HepG2 (cell line): ENCODE measurements around the gene ADGRG6. TPM values are rescaled to one million over a fixed set of nuclear protein-coding genes. Genes with fewer than 3 reads are reported as not detected.

Experiments used
- BORCS8-MEF2B ChIP-seq: sonication (generic); formaldehyde crosslinking; IDR thresholded peaks from 2 replicates; pipeline ENCODE4 v1.8.0; 2022; ENCODE audit warnings: mild to moderate bottlenecking, missing genetic modification reagents
- BRCA1 ChIP-seq: sonication (generic); formaldehyde crosslinking; IDR thresholded peaks from 2 replicates; pipeline ENCODE4 v1.4.0; 2020; ENCODE audit warnings: missing genetic modification reagents
- CHD2 ChIP-seq: IDR thresholded peaks from 2 replicates; pipeline ENCODE4 v1.6.1; 2011; ENCODE audit warnings: low read depth, low read length, improper control_type of control experiment
- HMG20B ChIP-seq: conservative IDR thresholded peaks from 2 replicates; pipeline ENCODE4 v1.6.1; 2016; ENCODE audit warnings: missing genetic modification reagents, missing compliant biosample characterization
- IKZF1 ChIP-seq: fragments of 450-650 bp; IDR thresholded peaks from 2 replicates; pipeline ENCODE4 v1.7.1; 2016
- JARID2 ChIP-seq: sonication (generic); formaldehyde crosslinking; IDR thresholded peaks from 2 replicates; pipeline ENCODE4 v1.8.1; 2023; ENCODE audit warnings: missing genetic modification reagents, inconsistent platforms; ENCODE audit not compliant: insufficient replicate concordance
- MAFK ChIP-seq, 2 experiments: IDR thresholded peaks in 1 of 2; conservative IDR thresholded peaks in 1 of 2; 2 replicates each; pipeline ENCODE4 v1.6.1; 2011; ENCODE audit warnings: improper control_type of control experiment in 2 of 2, low read length in 2 of 2
- MBD4 ChIP-seq: IDR thresholded peaks from 2 replicates; pipeline ENCODE4 v1.6.1; 2012; ENCODE audit warnings: low read length, inconsistent platforms, borderline replicate concordance
- SMAD3 ChIP-seq: sonication (generic); formaldehyde crosslinking; IDR thresholded peaks from 2 replicates; pipeline ENCODE4 v1.4.0; 2020; ENCODE audit warnings: missing genetic modification reagents
- ZNF207 ChIP-seq: fragments of 450-650 bp; IDR thresholded peaks from 2 replicates; pipeline ENCODE4 v1.6.1; 2016; ENCODE audit warnings: antibody characterized with exemption, borderline replicate concordance
- ZNF383 ChIP-seq: sonication (generic); formaldehyde crosslinking; IDR thresholded peaks from 2 replicates; pipeline ENCODE4 v1.4.0; 2020; ENCODE audit warnings: missing genetic modification reagents, mild to moderate bottlenecking, borderline replicate concordance
- ZNF564 ChIP-seq: sonication (generic); formaldehyde crosslinking; IDR thresholded peaks from 2 replicates; pipeline ENCODE4 v1.8.1; 2023; ENCODE audit warnings: mild to moderate bottlenecking, missing genetic modification reagents
- ZNF607 ChIP-seq: sonication (generic); formaldehyde crosslinking; IDR thresholded peaks from 2 replicates; pipeline ENCODE4 v1.5.1; 2020; ENCODE audit warnings: missing genetic modification reagents, mild to moderate bottlenecking, borderline replicate concordance
- ZNF792 ChIP-seq: IDR thresholded peaks from 2 replicates; pipeline ENCODE4 v1.6.1; 2016
- polyA plus RNA-seq, 8 experiments: library from polyadenylated mRNA; depleted of rRNA in 3 of 8; stranded (reverse) in 7 of 8; unstranded in 1 of 8; fragments of >200 nt; fragmentation: Illumina TruSeq in 4 of 8; extraction: Trizol in 4 of 8; gene quantifications; 2 replicates each; pipeline versions ENCODE4 v1.2.1 to v1.2.3, GENCODE V29; 2011 to 2016; ENCODE audit warnings: low read depth in 4 of 8, missing spikeins in 1 of 8, mixed read lengths in 1 of 8; ENCODE audit not compliant: insufficient read depth in 1 of 8
- total RNA-seq, 5 experiments: library from RNA; depleted of rRNA; stranded (reverse); fragments of >200 nt; fragmentation: Illumina TruSeq; extraction: Trizol; gene quantifications; 2 replicates each; pipeline ENCODE4 v1.2.3, GENCODE V29; 2016; ENCODE audit warnings: low read depth in 1 of 5
- TF ChIP-seq, protein P1 (sequence below): fragments of 450-650 bp; IDR thresholded peaks from 2 replicates; pipeline ENCODE4 v1.6.1; 2016
- TF ChIP-seq, protein P2 (sequence below): IDR thresholded peaks from 2 replicates; pipeline ENCODE4 v1.6.1; 2016; ENCODE audit warnings: low read depth, missing genetic modification reagents, missing compliant biosample characterization
- TF ChIP-seq, protein P3 (sequence below): sonication (generic); formaldehyde crosslinking; IDR thresholded peaks from 2 replicates; pipeline ENCODE4 v1.5.0; 2020; ENCODE audit warnings: mild to moderate bottlenecking, missing genetic modification reagents
- TF ChIP-seq, protein P4 (sequence below): IDR thresholded peaks from 2 replicates; pipeline ENCODE4 v1.6.1; 2016; ENCODE audit warnings: low read depth
- TF ChIP-seq, protein P5 (sequence below): sonication (generic); formaldehyde crosslinking; IDR thresholded peaks from 2 replicates; pipeline ENCODE4 v1.4.0; 2020; ENCODE audit warnings: mild to moderate bottlenecking, low read depth, missing genetic modification reagents

Gene ADGRG6
- total and polyA plus RNA-seq, 2 of the 13 experiments (the other 11 are each of a cell fraction or from before 2014, with no cell fraction given) = 129 to 249 TPM

DNA sequence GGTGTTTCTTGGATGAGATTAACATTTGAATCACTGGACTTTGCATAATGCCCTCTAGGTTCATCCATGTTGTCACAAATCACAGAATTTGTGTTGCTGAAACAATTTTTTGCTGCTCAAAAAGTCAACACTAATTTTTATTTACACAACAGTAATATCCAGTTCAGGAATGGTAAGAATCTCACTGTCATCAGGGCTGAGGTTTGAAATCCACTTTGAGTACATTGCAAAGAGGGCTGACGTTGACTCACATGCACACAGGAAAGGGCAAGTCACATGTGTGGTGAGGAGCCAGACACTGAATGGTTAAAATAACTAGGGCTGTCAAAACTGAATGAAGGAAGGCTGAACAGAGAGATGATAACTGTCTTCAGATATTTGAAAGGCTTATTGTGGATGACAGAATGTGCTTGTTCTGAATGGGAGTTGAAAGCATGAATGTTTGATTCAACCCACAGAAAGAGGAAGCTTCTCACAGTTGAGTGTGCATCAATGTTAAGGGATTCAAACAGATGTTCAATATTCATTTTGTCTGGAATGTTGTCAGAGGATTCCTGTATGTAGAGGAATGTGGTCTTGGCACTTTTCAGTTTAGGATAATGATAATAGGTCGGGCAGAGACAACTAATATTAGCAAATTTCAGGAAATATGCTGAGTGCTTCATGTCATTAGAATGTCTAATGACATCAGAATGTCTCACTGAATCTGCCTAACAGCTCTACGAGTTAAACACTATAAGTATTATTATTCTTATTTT, 3.6 kb upstream of the ADGRG6 start (continued):
- TF ChIP-seq, protein P1, sequence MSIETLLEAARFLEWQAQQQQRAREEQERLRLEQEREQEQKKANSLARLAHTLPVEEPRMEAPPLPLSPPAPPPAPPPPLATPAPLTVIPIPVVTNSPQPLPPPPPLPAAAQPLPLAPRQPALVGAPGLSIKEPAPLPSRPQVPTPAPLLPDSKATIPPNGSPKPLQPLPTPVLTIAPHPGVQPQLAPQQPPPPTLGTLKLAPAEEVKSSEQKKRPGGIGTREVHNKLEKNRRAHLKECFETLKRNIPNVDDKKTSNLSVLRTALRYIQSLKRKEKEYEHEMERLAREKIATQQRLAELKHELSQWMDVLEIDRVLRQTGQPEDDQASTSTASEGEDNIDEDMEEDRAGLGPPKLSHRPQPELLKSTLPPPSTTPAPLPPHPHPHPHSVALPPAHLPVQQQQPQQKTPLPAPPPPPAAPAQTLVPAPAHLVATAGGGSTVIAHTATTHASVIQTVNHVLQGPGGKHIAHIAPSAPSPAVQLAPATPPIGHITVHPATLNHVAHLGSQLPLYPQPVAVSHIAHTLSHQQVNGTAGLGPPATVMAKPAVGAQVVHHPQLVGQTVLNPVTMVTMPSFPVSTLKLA = peak; percentile 77
- TF ChIP-seq BORCS8-MEF2B (CRISPR knock-in tag) (no peak), ZNF607 (CRISPR knock-in tag) (no peak), ZNF383 (CRISPR knock-in tag) (no peak), JARID2 (CRISPR knock-in tag) (no peak), MBD4 (peak; percentile 75; the same call in 1 of the 2 replicates), IKZF1 (no peak), CHD2 (no peak), BRCA1 (CRISPR knock-in tag) (no peak), ZNF792 (CRISPR knock-in tag) (peak; percentile 64), MAFK (conservative IDR thresholded peaks at IDR 0.05 in 1 of 2, IDR thresholded peaks at IDR 0.05 in 1 of 2; ENCODE audit: low read length in 2 of 2) (peak in 1 of 2 experiments; percentile 36; a peak in 2 of 4 replicates), ZNF207 (no peak), HMG20B (CRISPR knock-in tag) (peak; percentile 82), SMAD3 (CRISPR knock-in tag) (peak; percentile 66; the same call in 1 of the 2 replicates), ZNF564 (CRISPR knock-in tag) (peak; percentile 56; the same call in 1 of the 2 replicates)
- TF ChIP-seq, protein P2, sequence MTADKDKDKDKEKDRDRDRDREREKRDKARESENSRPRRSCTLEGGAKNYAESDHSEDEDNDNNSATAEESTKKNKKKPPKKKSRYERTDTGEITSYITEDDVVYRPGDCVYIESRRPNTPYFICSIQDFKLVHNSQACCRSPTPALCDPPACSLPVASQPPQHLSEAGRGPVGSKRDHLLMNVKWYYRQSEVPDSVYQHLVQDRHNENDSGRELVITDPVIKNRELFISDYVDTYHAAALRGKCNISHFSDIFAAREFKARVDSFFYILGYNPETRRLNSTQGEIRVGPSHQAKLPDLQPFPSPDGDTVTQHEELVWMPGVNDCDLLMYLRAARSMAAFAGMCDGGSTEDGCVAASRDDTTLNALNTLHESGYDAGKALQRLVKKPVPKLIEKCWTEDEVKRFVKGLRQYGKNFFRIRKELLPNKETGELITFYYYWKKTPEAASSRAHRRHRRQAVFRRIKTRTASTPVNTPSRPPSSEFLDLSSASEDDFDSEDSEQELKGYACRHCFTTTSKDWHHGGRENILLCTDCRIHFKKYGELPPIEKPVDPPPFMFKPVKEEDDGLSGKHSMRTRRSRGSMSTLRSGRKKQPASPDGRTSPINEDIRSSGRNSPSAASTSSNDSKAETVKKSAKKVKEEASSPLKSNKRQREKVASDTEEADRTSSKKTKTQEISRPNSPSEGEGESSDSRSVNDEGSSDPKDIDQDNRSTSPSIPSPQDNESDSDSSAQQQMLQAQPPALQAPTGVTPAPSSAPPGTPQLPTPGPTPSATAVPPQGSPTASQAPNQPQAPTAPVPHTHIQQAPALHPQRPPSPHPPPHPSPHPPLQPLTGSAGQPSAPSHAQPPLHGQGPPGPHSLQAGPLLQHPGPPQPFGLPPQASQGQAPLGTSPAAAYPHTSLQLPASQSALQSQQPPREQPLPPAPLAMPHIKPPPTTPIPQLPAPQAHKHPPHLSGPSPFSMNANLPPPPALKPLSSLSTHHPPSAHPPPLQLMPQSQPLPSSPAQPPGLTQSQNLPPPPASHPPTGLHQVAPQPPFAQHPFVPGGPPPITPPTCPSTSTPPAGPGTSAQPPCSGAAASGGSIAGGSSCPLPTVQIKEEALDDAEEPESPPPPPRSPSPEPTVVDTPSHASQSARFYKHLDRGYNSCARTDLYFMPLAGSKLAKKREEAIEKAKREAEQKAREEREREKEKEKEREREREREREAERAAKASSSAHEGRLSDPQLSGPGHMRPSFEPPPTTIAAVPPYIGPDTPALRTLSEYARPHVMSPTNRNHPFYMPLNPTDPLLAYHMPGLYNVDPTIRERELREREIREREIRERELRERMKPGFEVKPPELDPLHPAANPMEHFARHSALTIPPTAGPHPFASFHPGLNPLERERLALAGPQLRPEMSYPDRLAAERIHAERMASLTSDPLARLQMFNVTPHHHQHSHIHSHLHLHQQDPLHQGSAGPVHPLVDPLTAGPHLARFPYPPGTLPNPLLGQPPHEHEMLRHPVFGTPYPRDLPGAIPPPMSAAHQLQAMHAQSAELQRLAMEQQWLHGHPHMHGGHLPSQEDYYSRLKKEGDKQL (CRISPR knock-in tag) = peak; percentile 88
- TF ChIP-seq, protein P3, sequence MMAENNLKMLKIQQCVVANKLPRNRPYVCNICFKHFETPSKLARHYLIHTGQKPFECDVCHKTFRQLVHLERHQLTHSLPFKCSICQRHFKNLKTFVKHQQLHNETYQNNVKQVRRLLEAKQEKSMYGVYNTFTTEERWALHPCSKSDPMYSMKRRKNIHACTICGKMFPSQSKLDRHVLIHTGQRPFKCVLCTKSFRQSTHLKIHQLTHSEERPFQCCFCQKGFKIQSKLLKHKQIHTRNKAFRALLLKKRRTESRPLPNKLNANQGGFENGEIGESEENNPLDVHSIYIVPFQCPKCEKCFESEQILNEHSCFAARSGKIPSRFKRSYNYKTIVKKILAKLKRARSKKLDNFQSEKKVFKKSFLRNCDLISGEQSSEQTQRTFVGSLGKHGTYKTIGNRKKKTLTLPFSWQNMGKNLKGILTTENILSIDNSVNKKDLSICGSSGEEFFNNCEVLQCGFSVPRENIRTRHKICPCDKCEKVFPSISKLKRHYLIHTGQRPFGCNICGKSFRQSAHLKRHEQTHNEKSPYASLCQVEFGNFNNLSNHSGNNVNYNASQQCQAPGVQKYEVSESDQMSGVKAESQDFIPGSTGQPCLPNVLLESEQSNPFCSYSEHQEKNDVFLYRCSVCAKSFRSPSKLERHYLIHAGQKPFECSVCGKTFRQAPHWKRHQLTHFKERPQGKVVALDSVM (CRISPR knock-in tag) = no peak
- TF ChIP-seq, protein P4, sequence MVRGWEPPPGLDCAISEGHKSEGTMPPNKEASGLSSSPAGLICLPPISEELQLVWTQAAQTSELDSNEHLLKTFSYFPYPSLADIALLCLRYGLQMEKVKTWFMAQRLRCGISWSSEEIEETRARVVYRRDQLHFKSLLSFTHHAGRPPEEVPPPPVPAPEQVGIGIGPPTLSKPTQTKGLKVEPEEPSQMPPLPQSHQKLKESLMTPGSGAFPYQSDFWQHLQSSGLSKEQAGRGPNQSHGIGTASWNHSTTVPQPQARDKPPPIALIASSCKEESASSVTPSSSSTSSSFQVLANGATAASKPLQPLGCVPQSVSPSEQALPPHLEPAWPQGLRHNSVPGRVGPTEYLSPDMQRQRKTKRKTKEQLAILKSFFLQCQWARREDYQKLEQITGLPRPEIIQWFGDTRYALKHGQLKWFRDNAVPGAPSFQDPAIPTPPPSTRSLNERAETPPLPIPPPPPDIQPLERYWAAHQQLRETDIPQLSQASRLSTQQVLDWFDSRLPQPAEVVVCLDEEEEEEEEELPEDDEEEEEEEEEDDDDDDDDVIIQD (CRISPR knock-in tag) = peak; percentile 97
- TF ChIP-seq, protein P5, sequence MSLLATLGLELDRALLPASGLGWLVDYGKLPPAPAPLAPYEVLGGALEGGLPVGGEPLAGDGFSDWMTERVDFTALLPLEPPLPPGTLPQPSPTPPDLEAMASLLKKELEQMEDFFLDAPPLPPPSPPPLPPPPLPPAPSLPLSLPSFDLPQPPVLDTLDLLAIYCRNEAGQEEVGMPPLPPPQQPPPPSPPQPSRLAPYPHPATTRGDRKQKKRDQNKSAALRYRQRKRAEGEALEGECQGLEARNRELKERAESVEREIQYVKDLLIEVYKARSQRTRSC = no peak
